A673 (cell line): ENCODE data around the gene DMXL2. TPM values are rescaled to one million over a fixed set of nuclear protein-coding genes. Genes with fewer than 3 reads are reported as not detected.

Experiments
- BruUV-seq: library from RNA; stranded (reverse); fragments of 400-500 nt; replicated peaks from 2 replicates; lab custom pipeline; 2021; lab: Mats Ljungman, UMichigan
- CTCF ChIA-PET: fragments of 300-600 bp; sonication (Branson Sonifier 250); formaldehyde crosslinking; loops from one replicate; lab custom pipeline; 2022; ENCODE audit warnings: antibody characterized with exemption; lab: Charles Lee
- POLR2A ChIA-PET: fragments of 300-600 bp; sonication (Branson Sonifier 250); formaldehyde crosslinking; loops from one replicate; lab custom pipeline; 2022; ENCODE audit warnings: antibody characterized with exemption; ENCODE audit not compliant: low non-redundant PET; lab: Charles Lee
- DNase-seq: peaks from one replicate; pipeline ENCODE4 v3.0.0-alpha.2; 2015; ENCODE audit warnings: low spot score
- H3K27ac ChIP-seq: fragments of 200-600 bp; sonication (generic); 2 replicates; pipeline ENCODE4 v1.5.1; 2016; ENCODE audit warnings: mixed run types, low read depth, mild to moderate bottlenecking, mixed read lengths, antibody characterized with exemption, low read length; ENCODE audit not compliant: poor library complexity, severe bottlenecking
- H3K27me3 ChIP-seq: fragments of 200-600 bp; sonication (generic); replicated peaks from 2 replicates; pipeline ENCODE4 v1.6.1; 2017; ENCODE audit warnings: mixed run types, low read depth, mild to moderate bottlenecking, mixed read lengths, antibody characterized with exemption, low read length; ENCODE audit not compliant: insufficient read depth, poor library complexity
- H3K36me3 ChIP-seq: fragments of 200-600 bp; sonication (generic); 2 replicates; pipeline ENCODE4 v1.6.1; 2016; ENCODE audit warnings: mixed run types, mild to moderate bottlenecking, mixed read lengths, antibody characterized with exemption, low read length; ENCODE audit not compliant: insufficient read depth, poor library complexity, severe bottlenecking
- H3K4me1 ChIP-seq: fragments of 200-600 bp; sonication (generic); 2 replicates; pipeline ENCODE4 v1.6.1; 2017; ENCODE audit warnings: mixed run types, mild to moderate bottlenecking, mixed read lengths, antibody characterized with exemption, low read length; ENCODE audit not compliant: insufficient read depth, poor library complexity, severe bottlenecking
- H3K4me3 ChIP-seq: fragments of 200-600 bp; sonication (generic); 2 replicates; pipeline ENCODE4 v1.5.1; 2016; ENCODE audit warnings: low read depth, mixed run types, mild to moderate bottlenecking, mixed read lengths, low read length; ENCODE audit not compliant: poor library complexity, severe bottlenecking
- H3K9me3 ChIP-seq: fragments of 200-600 bp; sonication (generic); 2 replicates; pipeline ENCODE4 v1.6.1; 2016; ENCODE audit warnings: mixed run types, low read depth, mild to moderate bottlenecking, mixed read lengths, antibody characterized with exemption, low read length; ENCODE audit not compliant: poor library complexity, severe bottlenecking
- CTCF ChIP-seq: fragments of 300-800, 200-600 bp; sonication (generic); conservative IDR thresholded peaks from 2 replicates; pipeline ENCODE4 v1.5.1; 2017; ENCODE audit warnings: low read depth, mild to moderate bottlenecking, antibody characterized with exemption, low read length, moderate library complexity, mixed read lengths
- EZH2 ChIP-seq: fragments of 200-600 bp; sonication (generic); IDR thresholded peaks from 2 replicates; pipeline ENCODE4 v1.6.1; 2017; ENCODE audit warnings: borderline replicate concordance, low read depth, mild to moderate bottlenecking, mixed read lengths, antibody characterized with exemption, low read length; ENCODE audit not compliant: poor library complexity, severe bottlenecking
- intact Hi-C: fragments of 100-400 bp; cut with micrococcal nuclease; formaldehyde crosslinking; loops from one replicate; pipeline ENCODE4 v1.10.0; 2022; ENCODE audit not compliant: unreplicated experiment
- total RNA-seq: library from RNA; stranded (reverse); gene quantifications from 2 replicates; pipeline ENCODE4 v1.2.3, GENCODE V29; 2021

The DMXL2 gene
- total RNA-seq, 1 experiment from 2014 or later: 23.2 TPM

- POLR2A ChIA-PET: no interaction called here
- intact Hi-C loops: no loop called here
- no peaks in the 10 kb centered on the region for H3K36me3 ChIP-seq
- H3K4me1 ChIP-seq: no peaks in the 10 kb centered on the region
- BruUV-seq: no TSS peak
- TF ChIP-seq EZH2 (no peak), CTCF (no peak)
- no peak overlapping the region for H3K27ac ChIP-seq
- CTCF ChIA-PET: no interaction called here
- no peak for DNase-seq
- H3K27me3 ChIP-seq: no peaks in the 10 kb centered on the region
- H3K9me3 ChIP-seq: no peaks in the 10 kb centered on the region
- H3K4me3 ChIP-seq: no peak overlapping the region
These were observed 7.0 kb upstream of the DMXL2 start for GRCh38 chr15:51629612-51630011.

- H3K27ac ChIP-seq: no peak overlapping the region
- DNase-seq: no peak
- H3K9me3 ChIP-seq: no peaks in the 10 kb centered on the region
- no peaks in the 10 kb centered on the region for H3K36me3 ChIP-seq
- peaks cover 9% of the 10 kb centered on the region for H3K4me1 ChIP-seq
- H3K27me3 ChIP-seq: no peaks in the 10 kb centered on the region
- H3K4me3 ChIP-seq: no peak overlapping the region
- ChIA-PET POLR2A (no interaction called here), CTCF (no interaction called here)
- BruUV-seq: no TSS peak
- no peak for TF ChIP-seq EZH2
- TF ChIP-seq CTCF: no peak
- intact Hi-C loops: no loop called here
These were observed 2.7 kb upstream of the DMXL2 start for GRCh38 chr15:51625236-51625635.

GRCh38 chr15:51624022-51624421, 1.5 kb upstream of the DMXL2 start:
- BruUV-seq: no TSS peak
- H3K4me3 ChIP-seq: no peak overlapping the region

More at GRCh38 chr15:51624022-51624421, 1.5 kb upstream of the DMXL2 start:
- Histone ChIP-seq H3K9me3 (no peaks in the 10 kb centered on the region), H3K27ac (no peak overlapping the region), H3K4me1 (peaks cover 9% of the 10 kb centered on the region), H3K27me3 (no peaks in the 10 kb centered on the region), H3K36me3 (no peaks in the 10 kb centered on the region)
- intact Hi-C loops: loop anchor here (5.0 kb wide), 2 partner anchors 47 to 87 kb away; no protein-coding TSS in a partner anchor
- CTCF ChIA-PET: no interaction called here
- POLR2A ChIA-PET: no interaction called here
- no peak for TF ChIP-seq EZH2
- TF ChIP-seq CTCF: no peak
- no peak for DNase-seq
